Pancreas (tissue), 10 donors: ENCODE measurements around the gene CEACAM5. TPM values are rescaled to one million over a fixed set of nuclear protein-coding genes. Genes with fewer than 3 reads are reported as not detected.

Source experiments
- ATAC-seq, 4 donors: fragments of 200-7000 bp; cut with Tn5 transposase; one replicate each; pipeline versions ENCODE4 v1.8.0 to v1.9.1; 2020; ENCODE audit warnings: mild to moderate bottlenecking in 4 of 4, moderate library complexity in 4 of 4
- DNase-seq, 6 donors: peaks; one replicate each; pipeline ENCODE4 v3.0.0-alpha.2; 2020
- FAIRE-seq: peaks from 2 replicates; lab custom pipeline; 2012; peaks lifted over from hg19 to GRCh38; lab: Jason Lieb, UNC
- H3K27ac ChIP-seq, 4 donors: fragments of 200-600 bp; sonication (generic); 1 replicate in 3 of 4; 2 replicates in 1 of 4; pipeline versions ENCODE4 v1.5.0 to v1.8.0; 2020
- H3K27me3 ChIP-seq, 4 donors: fragments of 200-600 bp; one replicate each; pipeline ENCODE4 v1.8.0; 2021
- H3K36me3 ChIP-seq, 3 donors: fragments of 200-600 bp; sonication (generic) in 1 of 3; one replicate each; pipeline versions ENCODE4 v1.5.0 to v1.8.0; 2020 to 2021
- H3K4me1 ChIP-seq, 3 donors: fragments of 200-600 bp; one replicate each; pipeline ENCODE4 v1.8.0; 2021
- H3K4me3 ChIP-seq, 4 donors: fragments of 200-600 bp; sonication (generic) in 2 of 4; one replicate each; pipeline versions ENCODE4 v1.5.0 to v1.8.0; 2020 to 2021
- H3K9me3 ChIP-seq, 4 donors: fragments of 200-600 bp; one replicate each; pipeline ENCODE4 v1.8.0; 2021
- CTCF ChIP-seq, 4 donors: fragments of 200-600 bp; sonication (generic) in 3 of 4; IDR thresholded peaks; one replicate each; pipeline versions ENCODE4 v1.5.0 to v1.8.0; 2021; ENCODE audit warnings: antibody characterized with exemption in 4 of 4
- WGBS, 2 donors: extraction: QIAGEN DNeasy Blood & Tissue Kit; methylation state at CpG; one replicate each; pipeline ENCODE4 v1.1.7; 2013; 5-methylcytosine and 5-hydroxymethylcytosine counted together
- intact Hi-C, 3 donors: fragments of 100-400 bp; cut with DNase I; formaldehyde crosslinking; loops; one replicate each; pipeline versions ENCODE4 v1.11.1 to v1.14.2; 2022
- polyA plus RNA-seq, 2 donors: library from polyadenylated mRNA; stranded (reverse); fragments of 200-250 nt; gene quantifications; one replicate each; pipeline ENCODE4 v1.2.3, GENCODE V29; 2013
- total RNA-seq, 6 donors: library from RNA; stranded (reverse); fragmentation: NEBNext Ultra II Directional in 4 of 6; extraction: Animal tissue kit (Norgen Biotek cat#: 25700) in 4 of 6; gene quantifications; one replicate each; pipeline versions ENCODE4 v1.2.1 to v1.2.4, GENCODE V29; 2021 to 2023
- donor health status: healthy with polysubstance abuse.
- donor health status: DM: no; HTN: no; CAD: no; lungs with moderate emphysema.
- donor health status: DM: no; HTN: no; CAD: no.
- donor health status: control.
- donor health status: control.
- donor health status: Bipolar disorder and iron deficiency.
- donor health status: DM: yes; HTN: yes; CAD: no.
- donor health status: DM: no; HTN: no; CAD: no.
- donor health status: DM: no; HTN: no; CAD: no.
- donor health status: DM: yes; HTN: yes; CAD: no.

Gene CEACAM5
- total and polyA plus RNA-seq, 8 donors: 0.02 to 5.8 (median 0.30) TPM; not detected in 3

- intact Hi-C loops: no loop called here
- Histone ChIP-seq H3K27me3 (no peaks in the 10 kb centered on the region), H3K4me3 (no peak overlapping the region), H3K4me1 (no peaks in the 10 kb centered on the region), H3K27ac (no peak overlapping the region), H3K9me3 (no peaks in the 10 kb centered on the region), H3K36me3 (no peaks in the 10 kb centered on the region)
- DNase-seq (no peak), ATAC-seq (no peak), FAIRE-seq (peak; percentile 43)
- 53 to 70% methylated on average over 4 of the region's 4 CpGs for WGBS, 2 donors
- no peak for TF ChIP-seq CTCF (IDR thresholded peaks at IDR 0.05)
These were observed 25.7 kb downstream of the CEACAM5 start for GRCh38 chr19:41734156-41734555.

- Histone ChIP-seq H3K4me1 (no peaks in the 10 kb centered on the region), H3K27ac (no peak overlapping the region), H3K4me3 (no peak overlapping the region), H3K9me3 (no peaks in the 10 kb centered on the region), H3K27me3 (no peaks in the 10 kb centered on the region), H3K36me3 (no peaks in the 10 kb centered on the region)
- no peak for FAIRE-seq
- no peak for DNase-seq
- TF ChIP-seq CTCF (IDR thresholded peaks at IDR 0.05): no peak
- WGBS, 2 donors: 61 to 67% methylated on average over 3 of the region's 3 CpGs
- intact Hi-C loops: no loop called here
- peak in 1 of 4 donors; percentile 63 for ATAC-seq
These were observed 26.2 kb downstream of the CEACAM5 start for GRCh38 chr19:41734585-41734984.

DNA sequence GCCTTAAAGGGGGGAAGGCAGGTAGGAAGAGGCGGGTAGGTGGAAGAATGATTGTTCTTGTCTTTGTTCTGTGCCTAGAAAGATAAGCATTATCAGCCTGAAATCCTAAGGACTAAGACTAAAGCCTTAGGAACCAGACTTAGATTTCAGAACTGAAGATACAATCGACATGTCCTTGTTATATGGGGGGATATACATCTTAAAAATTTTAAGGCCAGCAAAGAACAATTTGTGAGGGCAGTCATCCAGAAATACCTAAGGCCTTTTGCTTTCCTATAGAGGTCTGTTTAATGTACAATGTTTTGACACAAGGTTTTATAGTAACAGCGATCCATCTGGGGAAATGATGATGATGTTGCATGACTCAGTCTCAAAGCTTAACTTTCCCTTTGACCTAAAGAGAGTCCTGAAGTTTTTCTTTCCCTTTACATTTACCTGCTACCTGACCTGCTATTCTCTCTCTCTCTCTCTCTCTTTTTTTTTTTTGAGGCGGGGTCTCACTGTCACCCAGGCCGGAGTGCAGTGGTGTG is 26.7 kb downstream of the CEACAM5 start:
- no peaks in the 10 kb centered on the region for H3K27me3 ChIP-seq
- H3K4me3 ChIP-seq: no peak overlapping the region
- DNase-seq (no peak), ATAC-seq (no peak), FAIRE-seq (no peak)
- WGBS, 2 donors: 74 to 77% methylated on average over 5 of the region's 5 CpGs
- no peaks in the 10 kb centered on the region for H3K9me3 ChIP-seq
- H3K4me1 ChIP-seq: no peaks in the 10 kb centered on the region
- H3K36me3 ChIP-seq: no peaks in the 10 kb centered on the region
- H3K27ac ChIP-seq: no peak overlapping the region
- intact Hi-C loops: no loop called here
- no peak for TF ChIP-seq CTCF (IDR thresholded peaks at IDR 0.05)

DNA sequence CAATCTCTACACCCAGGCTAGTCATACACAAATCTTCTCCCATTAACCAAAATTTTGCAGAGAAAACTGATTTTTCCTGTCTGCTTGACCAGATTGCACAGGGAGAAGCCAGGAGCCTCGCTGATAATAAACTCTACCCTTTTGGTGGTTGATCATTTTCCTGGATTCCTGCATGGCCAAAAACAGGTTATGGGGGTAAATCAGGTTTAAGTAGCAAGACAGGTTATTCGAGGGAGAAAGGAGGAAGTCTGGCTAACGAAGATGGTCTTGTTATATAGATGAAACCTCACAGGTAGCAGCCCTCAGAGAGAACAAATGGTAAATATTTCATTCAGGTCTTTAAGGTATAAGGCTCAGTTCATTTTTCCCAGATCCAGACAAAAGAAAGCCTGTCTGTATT is 30.9 kb downstream of the CEACAM5 start:
- Histone ChIP-seq H3K27me3 (no peaks in the 10 kb centered on the region), H3K27ac (no peak overlapping the region), H3K4me1 (no peaks in the 10 kb centered on the region), H3K9me3 (no peaks in the 10 kb centered on the region), H3K36me3 (no peaks in the 10 kb centered on the region), H3K4me3 (no peak overlapping the region)
- FAIRE-seq: no peak
- intact Hi-C loops: no loop called here
- DNase-seq: no peak
- TF ChIP-seq CTCF (IDR thresholded peaks at IDR 0.05): no peak
- WGBS, 2 donors: 47 to 60% methylated on average over 3 of the region's 3 CpGs
- ATAC-seq: no peak

- no peaks in the 10 kb centered on the region for H3K4me1 ChIP-seq
- no peak for ATAC-seq
- no peak overlapping the region for H3K4me3 ChIP-seq
- no peaks in the 10 kb centered on the region for H3K9me3 ChIP-seq
- H3K27ac ChIP-seq: no peak overlapping the region
- intact Hi-C loops: no loop called here
- 69 to 78% methylated on average over 5 of the region's 5 CpGs for WGBS, 2 donors
- H3K36me3 ChIP-seq: no peaks in the 10 kb centered on the region
- FAIRE-seq: no peak
- no peaks in the 10 kb centered on the region for H3K27me3 ChIP-seq
- DNase-seq: no peak
- TF ChIP-seq CTCF (IDR thresholded peaks at IDR 0.05): no peak
These were observed 32.2 kb downstream of the CEACAM5 start for GRCh38 chr19:41740415-41741243.
